Activated B cell treated with CpG ODN at 0.5 μM for 24 hours (primary cell): ENCODE results near the gene KRTAP9-3. TPM values are rescaled to one million over a fixed set of nuclear protein-coding genes. Genes with fewer than 3 reads are reported as not detected.
"Not testable (repeated sequence)": the region's sequence is repeated elsewhere in the genome, so short reads cannot be mapped to it uniquely, and the experiment has no call there.

ENCODE experiments used
- ATAC-seq: fragments of 200-7000 bp; cut with Tn5 transposase; one replicate; pipeline ENCODE4 v1.10.0; 2021; ENCODE audit warnings: low read depth, mild to moderate bottlenecking, moderate library complexity
- CTCF ChIA-PET: fragments of 350-600 bp; sonication (Branson Sonifier 250); formaldehyde crosslinking; loops from one replicate; lab custom pipeline; 2021; ENCODE audit warnings: antibody characterized with exemption; lab: Charles Lee
- POLR2A ChIA-PET: fragments of 350-600 bp; sonication (Branson Sonifier 250); formaldehyde crosslinking; loops from one replicate; lab custom pipeline; 2021; ENCODE audit warnings: antibody characterized with exemption; lab: Charles Lee
- DNase-seq: peaks from one replicate; pipeline ENCODE4 v3.0.0; 2022
- H3K27ac Mint-ChIP-seq: one replicate; pipeline ENCODE4 v1.8.0; 2020; ENCODE audit warnings: mixed read lengths
- H3K27me3 Mint-ChIP-seq: one replicate; pipeline ENCODE4 v1.8.0; 2021; ENCODE audit warnings: mixed read lengths
- H3K36me3 Mint-ChIP-seq: one replicate; pipeline ENCODE4 v1.8.0; 2021; ENCODE audit warnings: low read depth, mixed read lengths
- H3K4me1 Mint-ChIP-seq: one replicate; pipeline ENCODE4 v1.8.0; 2021; ENCODE audit warnings: mixed read lengths
- H3K4me3 Mint-ChIP-seq: one replicate; pipeline ENCODE4 v1.8.0; 2020; ENCODE audit warnings: mild to moderate bottlenecking, mixed read lengths
- H3K9me3 Mint-ChIP-seq: one replicate; pipeline ENCODE4 v1.8.0; 2020; ENCODE audit warnings: mixed read lengths
- CTCF ChIP-seq: fragments of 200-600 bp; IDR thresholded peaks from one replicate; pipeline ENCODE4 v1.8.0; 2022; ENCODE audit warnings: antibody characterized with exemption, mild to moderate bottlenecking
- intact Hi-C: fragments of 100-400 bp; cut with micrococcal nuclease; formaldehyde crosslinking; loops from one replicate; pipeline ENCODE4 v1.15.1; 2024
- total RNA-seq: library from RNA; stranded (reverse); gene quantifications from 2 replicates; pipeline ENCODE4 v1.2.3, GENCODE V29; 2022

KRTAP9-3 gene
- total RNA-seq, 1 donor from 2014 or later = not detected

GRCh38 chr17:41249637-41250240 is 17.5 kb downstream of the KRTAP9-3 start, which contains the start of gene KRTAP9-4:
TSS of gene KRTAP9-4 (plus strand) at chr17:41249687. CDS start at chr17:41249721, 34 bp downstream.
- CTCF ChIA-PET, H3K27ac Mint-ChIP-seq, H3K36me3 Mint-ChIP-seq, H3K9me3 Mint-ChIP-seq, H3K4me3 Mint-ChIP-seq, ATAC-seq, H3K27me3 Mint-ChIP-seq, POLR2A ChIA-PET, H3K4me1 Mint-ChIP-seq, DNase-seq: not testable (repeated sequence)
- intact Hi-C loops = loop anchor here (2.0 kb wide), 1 partner anchor 67 kb away; no protein-coding TSS in a partner anchor

DNA sequence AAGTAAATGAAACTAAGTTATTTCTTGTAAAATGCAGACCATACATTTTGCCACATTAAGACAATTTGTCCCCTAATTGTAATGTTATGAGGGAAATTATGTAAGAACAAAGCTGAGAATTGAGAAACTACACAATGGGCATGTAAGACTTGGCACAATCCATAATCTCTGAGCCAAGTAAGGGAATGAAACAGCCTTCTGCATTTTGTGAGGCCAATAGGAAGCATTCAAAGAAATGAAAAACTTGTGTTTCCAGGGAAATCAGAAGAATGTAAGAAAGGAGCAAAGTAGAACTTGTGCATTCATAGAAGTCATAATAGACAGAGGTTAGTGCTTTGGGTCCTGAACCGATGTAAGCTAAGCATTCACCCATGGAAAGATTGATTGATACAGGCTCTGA is 19.0 kb downstream of the KRTAP9-3 start:
- no peak overlapping the region for H3K4me3 Mint-ChIP-seq
- POLR2A ChIA-PET = no interaction called here
- CTCF ChIA-PET = no interaction called here

GRCh38 chr17:41254861-41255260 is 22.6 kb downstream of the KRTAP9-3 start:
- Mint-ChIP-seq H3K36me3 (no peaks in the 10 kb centered on the region), H3K4me1 (no peaks in the 10 kb centered on the region), H3K4me3 (no peak overlapping the region), H3K27me3 (peaks cover 40% of the 10 kb centered on the region), H3K9me3 (no peaks in the 10 kb centered on the region), H3K27ac (no peak overlapping the region)
- ChIA-PET POLR2A (no interaction called here), CTCF (no interaction called here)
- intact Hi-C loops = no loop called here
- no peak for TF ChIP-seq CTCF
- ATAC-seq (no peak), DNase-seq (no peak)

More for the DNA sequence above, 19.0 kb downstream of the KRTAP9-3 start:
- no peaks in the 10 kb centered on the region for H3K9me3 Mint-ChIP-seq
- intact Hi-C loops = no loop called here
- no peaks in the 10 kb centered on the region for H3K36me3 Mint-ChIP-seq
- no peak for TF ChIP-seq CTCF
- H3K27me3 Mint-ChIP-seq = peaks cover 12% of the 10 kb centered on the region
- no peaks in the 10 kb centered on the region for H3K4me1 Mint-ChIP-seq
- no peak for DNase-seq
- no peak for ATAC-seq
- no peak overlapping the region for H3K27ac Mint-ChIP-seq

DNA sequence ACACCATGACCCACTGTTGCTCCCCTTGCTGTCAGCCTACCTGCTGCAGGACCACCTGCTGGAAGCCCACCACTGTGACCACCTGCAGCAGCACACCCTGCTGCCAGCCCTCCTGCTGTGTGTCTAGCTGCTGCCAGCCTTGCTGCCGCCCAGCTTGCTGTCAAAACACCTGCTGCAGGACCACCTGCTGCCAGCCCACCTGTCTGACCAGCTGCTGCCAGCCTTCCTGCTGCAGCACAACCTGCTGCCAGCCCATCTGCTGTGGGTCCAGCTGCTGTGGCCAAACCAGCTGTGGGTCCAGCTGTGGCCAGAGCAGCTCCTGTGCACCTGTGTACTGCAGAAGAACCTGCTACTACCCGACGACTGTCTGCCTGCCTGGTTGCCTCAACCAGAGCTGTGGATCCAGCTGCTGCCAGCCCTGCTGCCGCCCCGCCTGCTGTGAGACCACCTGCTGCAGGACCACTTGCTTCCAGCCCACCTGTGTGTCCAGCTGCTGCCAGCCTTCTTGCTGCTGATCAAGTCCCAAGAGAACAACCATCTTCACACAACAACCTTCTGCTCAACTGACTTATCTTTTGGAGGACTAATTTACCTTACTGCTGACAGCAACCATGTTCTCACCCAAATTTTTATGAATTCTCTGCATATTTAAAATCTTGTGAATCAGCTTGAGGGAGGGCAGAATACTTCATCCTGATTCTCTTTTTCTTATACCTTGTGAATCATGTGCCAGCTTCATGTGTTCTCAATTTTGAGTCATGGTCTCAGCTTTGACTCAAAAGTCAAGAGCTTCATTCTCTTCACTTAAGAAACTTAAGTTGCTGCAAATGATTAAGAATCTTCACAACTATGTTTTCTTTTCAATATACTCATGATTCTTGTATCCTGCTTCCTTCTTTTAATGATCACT is 23.4 kb downstream of the KRTAP9-3 start, which contains the start of gene KRTAP9-9:
Gene KRTAP9-9, plus strand, starts transcription at position 4 of the 910 bp plus-strand sequence.
- ATAC-seq, H3K4me1 Mint-ChIP-seq, H3K4me3 Mint-ChIP-seq, H3K36me3 Mint-ChIP-seq, POLR2A ChIA-PET, H3K9me3 Mint-ChIP-seq, CTCF ChIA-PET, intact Hi-C loops, DNase-seq, H3K27ac Mint-ChIP-seq: not testable (repeated sequence)
- peaks cover 45% of the 10 kb centered on the region for H3K27me3 Mint-ChIP-seq

DNA sequence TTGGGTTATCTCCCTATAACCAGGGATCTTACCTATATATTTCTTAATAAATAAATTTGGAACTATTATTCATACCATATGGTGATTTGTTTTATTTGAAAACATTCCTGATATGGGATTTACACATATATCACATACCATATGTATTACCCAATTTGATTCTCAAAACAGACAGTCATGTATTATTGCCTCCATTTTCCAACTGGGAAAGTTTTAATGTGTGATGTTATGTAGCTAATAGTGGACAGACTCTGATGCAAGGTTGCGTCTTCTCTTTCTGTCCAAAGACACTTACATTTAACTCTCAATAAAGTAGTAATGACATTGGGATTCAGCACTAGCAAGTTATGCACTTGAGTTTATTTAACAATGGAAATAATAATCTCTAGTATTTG is 24.0 kb downstream of the KRTAP9-3 start:
- ChIA-PET POLR2A (no interaction called here), CTCF (no interaction called here)
- Mint-ChIP-seq H3K4me3 (no peak overlapping the region), H3K27me3 (peaks cover 49% of the 10 kb centered on the region), H3K4me1 (no peaks in the 10 kb centered on the region), H3K36me3 (no peaks in the 10 kb centered on the region), H3K9me3 (no peaks in the 10 kb centered on the region), H3K27ac (no peak overlapping the region)
- DNase-seq (no peak), ATAC-seq (no peak)
- intact Hi-C loops = no loop called here
- no peak for TF ChIP-seq CTCF

GRCh38 chr17:41258406-41258805 is 26.2 kb downstream of the KRTAP9-3 start:
- no peak for ATAC-seq
- CTCF ChIA-PET = no interaction called here

More at GRCh38 chr17:41258406-41258805, 26.2 kb downstream of the KRTAP9-3 start:
- TF ChIP-seq CTCF = no peak
- no peaks in the 10 kb centered on the region for H3K4me1 Mint-ChIP-seq
- no peak overlapping the region for H3K4me3 Mint-ChIP-seq
- no peak for DNase-seq
- intact Hi-C loops = no loop called here
- H3K27ac Mint-ChIP-seq = no peak overlapping the region
- no peaks in the 10 kb centered on the region for H3K9me3 Mint-ChIP-seq
- POLR2A ChIA-PET = no interaction called here
- peaks cover 49% of the 10 kb centered on the region for H3K27me3 Mint-ChIP-seq
- H3K36me3 Mint-ChIP-seq = no peaks in the 10 kb centered on the region
